Mucosa of rectum (tissue), 2 donors: ENCODE measurements around the gene MARCHF3.
"Not testable (repeated sequence)": the region's sequence is repeated elsewhere in the genome, so short reads cannot be mapped to it uniquely, and the experiment has no call there.

ENCODE experiments used
- H3K27ac ChIP-seq, 2 donors: one replicate each; pipeline ENCODE4 v1.7.0; 2013; ENCODE audit warnings: inconsistent platforms in 2 of 2, low read depth in 2 of 2, low read length in 2 of 2
- H3K27me3 ChIP-seq, 2 donors: one replicate each; pipeline ENCODE4 v1.7.0; 2013; ENCODE audit warnings: low read length in 2 of 2; ENCODE audit not compliant: control insufficient read depth in 2 of 2, insufficient read depth in 2 of 2
- H3K36me3 ChIP-seq, 2 donors: one replicate each; pipeline ENCODE4 v1.7.0; 2013; ENCODE audit warnings: low read length in 2 of 2; ENCODE audit not compliant: control insufficient read depth in 2 of 2, insufficient read depth in 2 of 2
- H3K4me1 ChIP-seq, 2 donors: one replicate each; pipeline ENCODE4 v1.7.0; 2013; ENCODE audit warnings: low read length in 2 of 2, mild to moderate bottlenecking in 1 of 2; ENCODE audit not compliant: control insufficient read depth in 2 of 2, insufficient read depth in 2 of 2
- H3K4me3 ChIP-seq, 2 donors: one replicate each; pipeline ENCODE4 v1.7.0; 2013; ENCODE audit warnings: low read length in 2 of 2
- H3K9ac ChIP-seq, 2 donors: one replicate each; pipeline ENCODE4 v1.7.0; 2013; ENCODE audit warnings: low read length in 2 of 2, low read depth in 1 of 2, mild to moderate bottlenecking in 1 of 2
- H3K9me3 ChIP-seq, 2 donors: one replicate each; pipeline ENCODE4 v1.7.0; 2013; ENCODE audit warnings: low read length in 2 of 2; ENCODE audit not compliant: control insufficient read depth in 2 of 2
- donor health status: healthy.
- donor health status: Normal muscosa, but diverticular disease.

Gene MARCHF3

GRCh38 chr5:127028822-127029457 lies 1.4 kb downstream of the MARCHF3 start:
- H3K9ac ChIP-seq: peak overlapping the region; percentile 89 to 98
- peaks cover 0 to 2% of the 10 kb centered on the region in 2 donors for H3K27me3 ChIP-seq
- peak overlapping the region; percentile 89 to 95 for H3K4me3 ChIP-seq
- H3K4me1 ChIP-seq: peaks cover 11% of the 10 kb centered on the region in 2 donors
- no peaks in the 10 kb centered on the region for H3K9me3 ChIP-seq
- H3K27ac ChIP-seq: peak overlapping the region; percentile 95 to 96
- no peaks in the 10 kb centered on the region for H3K36me3 ChIP-seq

DNA sequence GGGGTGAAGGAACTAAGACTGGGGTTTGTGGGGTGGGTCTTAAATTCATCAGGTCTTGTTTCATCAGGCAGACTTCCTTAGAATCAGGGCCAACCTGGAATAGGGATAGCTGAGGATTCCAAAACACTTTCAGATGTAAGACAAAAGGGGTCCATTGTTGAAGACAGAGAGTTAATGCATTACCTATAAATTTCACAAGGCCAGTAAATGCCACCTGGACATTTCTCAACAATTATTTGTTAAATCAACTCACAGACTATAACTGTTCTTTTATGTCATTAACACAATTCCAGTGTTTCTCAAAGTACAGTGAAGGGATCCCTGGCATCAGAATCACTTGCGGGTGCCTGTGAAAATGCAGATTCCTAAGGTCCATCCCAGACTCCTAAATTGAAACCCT lies 2.8 kb downstream of the MARCHF3 start:
- Histone ChIP-seq H3K4me3 (no peak overlapping the region), H3K9ac (no peak overlapping the region), H3K9me3 (no peaks in the 10 kb centered on the region), H3K4me1 (peaks cover 11% of the 10 kb centered on the region in 2 donors), H3K27me3 (peaks cover 0 to 2% of the 10 kb centered on the region in 2 donors), H3K27ac (no peak overlapping the region), H3K36me3 (no peaks in the 10 kb centered on the region)

GRCh38 chr5:127026166-127026565 lies 4.2 kb downstream of the MARCHF3 start:
- no peaks in the 10 kb centered on the region for H3K27me3 ChIP-seq
- H3K27ac ChIP-seq: no peak overlapping the region
- H3K9ac ChIP-seq: no peak overlapping the region
- no peak overlapping the region for H3K4me3 ChIP-seq
- no peaks in the 10 kb centered on the region for H3K9me3 ChIP-seq
- no peaks in the 10 kb centered on the region for H3K36me3 ChIP-seq
- peaks cover 6 to 8% of the 10 kb centered on the region in 2 donors for H3K4me1 ChIP-seq

DNA sequence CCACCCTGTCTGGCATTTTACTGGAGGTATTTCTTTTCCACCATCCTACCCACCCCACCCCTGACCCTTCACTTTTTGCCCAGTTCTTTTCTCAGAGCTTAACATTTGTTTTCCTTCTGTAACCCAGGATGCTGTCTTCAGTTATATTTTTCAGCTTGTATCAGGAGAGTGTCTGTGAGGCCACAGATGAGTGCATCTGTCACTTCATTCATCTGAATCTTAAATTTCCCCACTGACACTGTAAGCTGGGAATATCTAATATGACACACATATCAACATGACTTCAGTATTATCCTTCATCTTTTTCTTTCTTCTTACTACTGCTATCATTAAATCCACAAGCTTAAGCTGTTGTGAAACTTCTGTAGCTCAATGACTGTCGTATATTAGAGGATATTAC lies 4.9 kb downstream of the MARCHF3 start:
- H3K4me1 ChIP-seq: peaks cover 3 to 6% of the 10 kb centered on the region in 2 donors
- no peaks in the 10 kb centered on the region for H3K36me3 ChIP-seq
- no peaks in the 10 kb centered on the region for H3K9me3 ChIP-seq
- H3K9ac ChIP-seq: no peak overlapping the region
- no peaks in the 10 kb centered on the region for H3K27me3 ChIP-seq
- H3K27ac ChIP-seq: no peak overlapping the region
- no peak overlapping the region for H3K4me3 ChIP-seq

GRCh38 chr5:127024821-127025220 lies 5.5 kb downstream of the MARCHF3 start:
- H3K9me3 ChIP-seq: no peaks in the 10 kb centered on the region
- H3K4me1 ChIP-seq: peaks cover 3 to 6% of the 10 kb centered on the region in 2 donors
- H3K27ac ChIP-seq: no peak overlapping the region

GRCh38 chr5:127023552-127024191 lies 6.7 kb downstream of the MARCHF3 start:
- not testable (repeated sequence) for H3K9ac ChIP-seq, H3K9me3 ChIP-seq, H3K27ac ChIP-seq, H3K4me1 ChIP-seq, H3K27me3 ChIP-seq, H3K36me3 ChIP-seq, H3K4me3 ChIP-seq

More at GRCh38 chr5:127024821-127025220, 5.5 kb downstream of the MARCHF3 start:
- no peaks in the 10 kb centered on the region for H3K27me3 ChIP-seq
- H3K4me3 ChIP-seq: no peak overlapping the region
- no peaks in the 10 kb centered on the region for H3K36me3 ChIP-seq
- H3K9ac ChIP-seq: no peak overlapping the region

GRCh38 chr5:127022846-127023245 lies 7.5 kb downstream of the MARCHF3 start:
- Histone ChIP-seq H3K36me3 (no peaks in the 10 kb centered on the region), H3K9ac (no peak overlapping the region), H3K27ac (no peak overlapping the region), H3K9me3 (no peaks in the 10 kb centered on the region), H3K27me3 (no peaks in the 10 kb centered on the region), H3K4me1 (no peaks in the 10 kb centered on the region), H3K4me3 (no peak overlapping the region)

DNA sequence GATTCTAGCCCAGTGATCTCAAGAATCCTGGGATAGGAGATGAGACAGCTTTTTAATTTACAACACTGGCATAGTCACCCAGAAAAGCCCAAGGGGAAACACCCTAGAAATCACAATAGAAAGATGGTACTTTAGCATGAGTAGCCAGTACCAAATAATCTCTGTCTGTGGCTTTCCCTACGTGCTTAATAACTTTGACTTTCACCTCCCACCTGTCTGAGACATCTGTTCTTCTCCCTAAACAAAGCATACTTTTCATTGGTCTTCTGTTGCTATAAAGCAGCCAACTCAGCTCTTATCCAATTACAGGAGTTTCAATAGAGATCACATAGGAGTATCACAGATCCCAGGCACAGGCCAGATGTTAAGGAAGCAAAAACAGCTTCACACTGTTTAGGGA lies 10.4 kb downstream of the MARCHF3 start:
- H3K27ac ChIP-seq: no peak overlapping the region

GRCh38 chr5:127016722-127017121 lies 13.6 kb downstream of the MARCHF3 start:
- H3K27me3 ChIP-seq, H3K4me3 ChIP-seq, H3K36me3 ChIP-seq, H3K27ac ChIP-seq, H3K9me3 ChIP-seq, H3K9ac ChIP-seq: not testable (repeated sequence)
- peaks cover 11 to 19% of the 10 kb centered on the region in 2 donors for H3K4me1 ChIP-seq

More for the DNA sequence above, 10.4 kb downstream of the MARCHF3 start:
- Histone ChIP-seq H3K9me3 (no peaks in the 10 kb centered on the region), H3K27me3 (no peaks in the 10 kb centered on the region), H3K36me3 (no peaks in the 10 kb centered on the region), H3K9ac (no peak overlapping the region), H3K4me1 (peaks cover 7% of the 10 kb centered on the region in 2 donors), H3K4me3 (no peak overlapping the region)

GRCh38 chr5:127015716-127016115 lies 14.6 kb downstream of the MARCHF3 start:
- no peaks in the 10 kb centered on the region for H3K9me3 ChIP-seq
- H3K4me1 ChIP-seq: peaks cover 11 to 19% of the 10 kb centered on the region in 2 donors
- no peak overlapping the region for H3K9ac ChIP-seq
- H3K27me3 ChIP-seq: no peaks in the 10 kb centered on the region
- no peaks in the 10 kb centered on the region for H3K36me3 ChIP-seq
- H3K4me3 ChIP-seq: no peak overlapping the region
- H3K27ac ChIP-seq: peak overlapping the region in 1 of 2 donors; percentile 9
